ENCODE measurements around the gene MSI1. TPM values are rescaled to one million over a fixed set of nuclear protein-coding genes. Genes with fewer than 3 reads are reported as not detected.

MSI1 gene
- polyA plus RNA-seq, 2 of the 4 experiments (the other 2 are of a cell fraction), result 0.72 to 1.9 TPM

- no peak for ATAC-seq
- CTCF ChIA-PET, result interaction anchor here (1.0 to 2.3 kb wide), 4 partner anchors 9 to 75 kb away, joined by 3 to 6 read pairs (median 4); no protein-coding TSS in a partner anchor
- Histone ChIP-seq H3K4me2 (no peak overlapping the region), H3K4me1 (no peaks in the 10 kb centered on the region), H3K9me3 (no peaks in the 10 kb centered on the region), H3K4me3 (no peak overlapping the region), H3K27ac (no peak overlapping the region)
- POLR2A ChIA-PET, result no interaction called here
- DNase-seq (ENCODE audit: low read depth in 1 of 2, low spot score in 1 of 2), result no peak
- TF ChIP-seq POLR2AphosphoS2 (conservative IDR thresholded peaks at IDR 0.05; ENCODE audit: low read length) (no peak), FOSB (CRISPR knock-in tag; IDR thresholded peaks at IDR 0.05) (no peak), NPAS2 (CRISPR knock-in tag; IDR thresholded peaks at IDR 0.05; ENCODE audit: borderline replicate concordance) (no peak), FOXS1 (CRISPR knock-in tag; IDR thresholded peaks at IDR 0.05) (no peak), RAD21 (conservative IDR thresholded peaks at IDR 0.05 in 1 of 2, IDR thresholded peaks at IDR 0.05 in 1 of 2) (no peak), GATA3 (IDR thresholded peaks at IDR 0.05; ENCODE audit: borderline replicate concordance) (no peak), RCOR1 (IDR thresholded peaks at IDR 0.05; ENCODE audit: low read depth, low read length) (no peak)
- 54% methylated on average over 5 of the region's 5 CpGs for WGBS (ENCODE audit: missing lambda C conversion rate)
- no peak for FAIRE-seq
Observed at GRCh38 chr12:120399531-120399930, 30.6 kb upstream of the MSI1 start.

- Histone ChIP-seq H3K4me2 (no peak overlapping the region), H3K27ac (no peak overlapping the region), H3K4me1 (no peaks in the 10 kb centered on the region), H3K4me3 (no peak overlapping the region), H3K9me3 (no peaks in the 10 kb centered on the region)
- TF ChIP-seq CBX2 (IDR thresholded peaks at IDR 0.05; ENCODE audit: borderline replicate concordance, low read depth), result no peak
- TF ChIP-seq, protein P1, sequence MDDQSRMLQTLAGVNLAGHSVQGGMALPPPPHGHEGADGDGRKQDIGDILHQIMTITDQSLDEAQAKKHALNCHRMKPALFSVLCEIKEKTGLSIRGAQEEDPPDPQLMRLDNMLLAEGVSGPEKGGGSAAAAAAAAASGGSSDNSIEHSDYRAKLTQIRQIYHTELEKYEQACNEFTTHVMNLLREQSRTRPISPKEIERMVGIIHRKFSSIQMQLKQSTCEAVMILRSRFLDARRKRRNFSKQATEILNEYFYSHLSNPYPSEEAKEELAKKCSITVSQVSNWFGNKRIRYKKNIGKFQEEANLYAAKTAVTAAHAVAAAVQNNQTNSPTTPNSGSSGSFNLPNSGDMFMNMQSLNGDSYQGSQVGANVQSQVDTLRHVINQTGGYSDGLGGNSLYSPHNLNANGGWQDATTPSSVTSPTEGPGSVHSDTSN (IDR thresholded peaks at IDR 0.05), result no peak
- no peak for TF ChIP-seq HES2 (IDR thresholded peaks at IDR 0.05)
- no peak for TF ChIP-seq POLR2A (IDR thresholded peaks at IDR 0.05; ENCODE audit: low read length)
- no peak for TF ChIP-seq SREBF2 (IDR thresholded peaks at IDR 0.05)
- TF ChIP-seq RFX5 (IDR thresholded peaks at IDR 0.05), result no peak
- no peak for TF ChIP-seq REST (IDR thresholded peaks at IDR 0.05)
- no peak for TF ChIP-seq MYC (IDR thresholded peaks at IDR 0.05; ENCODE audit: borderline replicate concordance, low read length)
- no peak for TF ChIP-seq JUN (IDR thresholded peaks at IDR 0.05)
- no peak for TF ChIP-seq ZFP36 (IDR thresholded peaks at IDR 0.05; ENCODE audit: borderline replicate concordance, partially characterized antibody)
- no peak for TF ChIP-seq MAFK (IDR thresholded peaks at IDR 0.05; ENCODE audit: partially characterized antibody)
- no peak for TF ChIP-seq CHD4 (IDR thresholded peaks at IDR 0.05; ENCODE audit: borderline replicate concordance)
- TF ChIP-seq NPAS2 (CRISPR knock-in tag; IDR thresholded peaks at IDR 0.05; ENCODE audit: borderline replicate concordance), result no peak
- TF ChIP-seq, protein P2, sequence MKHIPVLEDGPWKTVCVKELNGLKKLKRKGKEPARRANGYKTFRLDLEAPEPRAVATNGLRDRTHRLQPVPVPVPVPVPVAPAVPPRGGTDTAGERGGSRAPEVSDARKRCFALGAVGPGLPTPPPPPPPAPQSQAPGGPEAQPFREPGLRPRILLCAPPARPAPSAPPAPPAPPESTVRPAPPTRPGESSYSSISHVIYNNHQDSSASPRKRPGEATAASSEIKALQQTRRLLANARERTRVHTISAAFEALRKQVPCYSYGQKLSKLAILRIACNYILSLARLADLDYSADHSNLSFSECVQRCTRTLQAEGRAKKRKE (CRISPR knock-in tag; IDR thresholded peaks at IDR 0.05; ENCODE audit: low read depth), result no peak
- TF ChIP-seq EHF (CRISPR knock-in tag; IDR thresholded peaks at IDR 0.05), result no peak
- no peak for TF ChIP-seq KDM5A (IDR thresholded peaks at IDR 0.05)
- no peak for TF ChIP-seq MAX (IDR thresholded peaks at IDR 0.05)
- no peak for TF ChIP-seq NFE2L2 (conservative IDR thresholded peaks at IDR 0.05; ENCODE audit: low read length)
- ATAC-seq, result peak in 1 of 2 experiments; percentile 25; a peak in 2 of 6 replicates
- CTCF ChIA-PET, result interaction anchor here (2.3 kb wide), 1 partner anchor 10 kb away, joined by 6 read pairs; no protein-coding TSS in a partner anchor
- FAIRE-seq, result no peak
- 73% methylated on average over 32 of the region's 33 CpGs for WGBS (ENCODE audit: missing lambda C conversion rate)
- POLR2A ChIA-PET, result interaction anchor here (0.5 kb wide), 1 partner anchor 28 kb away, joined by 3 read pairs; no protein-coding TSS in a partner anchor
- no peak for DNase-seq (ENCODE audit: low read depth in 1 of 2, low spot score in 1 of 2)
Observed at GRCh38 chr12:120397824-120398540, 29.0 kb upstream of the MSI1 start.

Data from A549 (cell line).